ENCODE results near the gene OTOG.

GRCh38 chr11:17691976-17692375, 144.9 kb downstream of the OTOG start:
- TF ChIP-seq, protein P1, sequence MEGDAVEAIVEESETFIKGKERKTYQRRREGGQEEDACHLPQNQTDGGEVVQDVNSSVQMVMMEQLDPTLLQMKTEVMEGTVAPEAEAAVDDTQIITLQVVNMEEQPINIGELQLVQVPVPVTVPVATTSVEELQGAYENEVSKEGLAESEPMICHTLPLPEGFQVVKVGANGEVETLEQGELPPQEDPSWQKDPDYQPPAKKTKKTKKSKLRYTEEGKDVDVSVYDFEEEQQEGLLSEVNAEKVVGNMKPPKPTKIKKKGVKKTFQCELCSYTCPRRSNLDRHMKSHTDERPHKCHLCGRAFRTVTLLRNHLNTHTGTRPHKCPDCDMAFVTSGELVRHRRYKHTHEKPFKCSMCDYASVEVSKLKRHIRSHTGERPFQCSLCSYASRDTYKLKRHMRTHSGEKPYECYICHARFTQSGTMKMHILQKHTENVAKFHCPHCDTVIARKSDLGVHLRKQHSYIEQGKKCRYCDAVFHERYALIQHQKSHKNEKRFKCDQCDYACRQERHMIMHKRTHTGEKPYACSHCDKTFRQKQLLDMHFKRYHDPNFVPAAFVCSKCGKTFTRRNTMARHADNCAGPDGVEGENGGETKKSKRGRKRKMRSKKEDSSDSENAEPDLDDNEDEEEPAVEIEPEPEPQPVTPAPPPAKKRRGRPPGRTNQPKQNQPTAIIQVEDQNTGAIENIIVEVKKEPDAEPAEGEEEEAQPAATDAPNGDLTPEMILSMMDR (IDR thresholded peaks at IDR 0.05; ENCODE audit: insufficient read depth, low read length, poor library complexity, severe bottlenecking), result no peak
- no peak for TF ChIP-seq EZH2phosphoT487 (conservative IDR thresholded peaks at IDR 0.05; ENCODE audit: low read length)

Measured in SU-DHL-6 (cell line).